DND-41 (cell line): ENCODE data around the gene NAGA.

ENCODE experiments used
- ATAC-seq: fragments of 200-7000 bp; cut with Tn5 transposase; 3 replicates; pipeline ENCODE4 v1.9.1; 2021; ENCODE audit warnings: low read depth; ENCODE audit not compliant: insufficient read depth
- DNase-seq: peaks from one replicate; pipeline ENCODE4 v3.0.0-alpha.2; 2020
- H2AFZ ChIP-seq: 2 replicates; pipeline ENCODE4 v1.6.0; 2012; ENCODE audit warnings: low read depth, low read length
- H3K27ac ChIP-seq: 2 replicates; pipeline ENCODE4 v1.5.1; 2012; ENCODE audit warnings: low read length, inconsistent platforms
- H3K27me3 ChIP-seq: fragments of 200-600 bp; sonication (generic); 2 replicates; pipeline ENCODE4 v1.6.0; 2012; ENCODE audit warnings: low read length, mild to moderate bottlenecking, inconsistent platforms; ENCODE audit not compliant: insufficient read depth, poor library complexity
- H3K36me3 ChIP-seq: 2 replicates; pipeline ENCODE4 v1.5.1; 2012; ENCODE audit warnings: low read length, inconsistent platforms; ENCODE audit not compliant: insufficient read depth
- H3K4me1 ChIP-seq: 2 replicates; pipeline ENCODE4 v1.5.1; 2012; ENCODE audit warnings: mild to moderate bottlenecking, low read length; ENCODE audit not compliant: insufficient read depth
- H3K4me2 ChIP-seq: 2 replicates; pipeline ENCODE4 v1.6.0; 2012; ENCODE audit warnings: mild to moderate bottlenecking, moderate library complexity, low read length, inconsistent platforms; ENCODE audit not compliant: insufficient read depth
- H3K4me3 ChIP-seq, 2 experiments: fragments of 200-600 bp in 1 of 2; shearing (Covaris generic) in 1 of 2; 2 replicates each; pipeline ENCODE4 v1.5.1; 2012 to 2016; ENCODE audit warnings: inconsistent platforms in 2 of 2, low read length in 2 of 2, mild to moderate bottlenecking in 2 of 2, low read depth in 1 of 2, moderate library complexity in 1 of 2
- H3K79me2 ChIP-seq: 2 replicates; pipeline ENCODE4 v1.6.0; 2012; ENCODE audit warnings: low read length, inconsistent platforms; ENCODE audit not compliant: insufficient read depth
- H3K9ac ChIP-seq: 2 replicates; pipeline ENCODE4 v1.6.0; 2012; ENCODE audit warnings: low read depth, mild to moderate bottlenecking, inconsistent platforms, low read length, moderate library complexity
- H3K9me3 ChIP-seq: 2 replicates; pipeline ENCODE4 v1.5.1; 2012; ENCODE audit warnings: low read length, moderate library complexity, mild to moderate bottlenecking, inconsistent platforms; ENCODE audit not compliant: insufficient read depth, severe bottlenecking
- H4K20me1 ChIP-seq: 2 replicates; pipeline ENCODE4 v1.6.0; 2012; ENCODE audit warnings: low read length; ENCODE audit not compliant: insufficient read depth
- EZH2 ChIP-seq: IDR thresholded peaks from 3 replicates; pipeline ENCODE4 v1.6.1; 2012; ENCODE audit warnings: borderline replicate concordance, low read depth, mild to moderate bottlenecking, moderate library complexity, low read length, inconsistent platforms; ENCODE audit not compliant: severe bottlenecking
- TF ChIP-seq, protein P1 (sequence below): IDR thresholded peaks from 2 replicates; pipeline ENCODE4 v1.5.1; 2012; ENCODE audit warnings: borderline replicate concordance, low read length, moderate library complexity, mild to moderate bottlenecking; ENCODE audit not compliant: poor library complexity, severe bottlenecking; ENCODE audit errors: extremely low read depth

NAGA gene

GRCh38 chr22:42033263-42034181, 37.1 kb downstream of the NAGA start:
- H4K20me1 ChIP-seq = no peaks in the 10 kb centered on the region
- H3K27ac ChIP-seq = no peak overlapping the region
- no peaks in the 10 kb centered on the region for H3K79me2 ChIP-seq
- H3K4me1 ChIP-seq = no peaks in the 10 kb centered on the region
- H3K27me3 ChIP-seq = no peaks in the 10 kb centered on the region
- no peak overlapping the region for H2AFZ ChIP-seq
- H3K9ac ChIP-seq = no peak overlapping the region
- DNase-seq = no peak
- no peak overlapping the region for H3K4me3 ChIP-seq
- no peaks in the 10 kb centered on the region for H3K36me3 ChIP-seq
- ATAC-seq = no peak
- no peak for TF ChIP-seq EZH2
- TF ChIP-seq, protein P1, sequence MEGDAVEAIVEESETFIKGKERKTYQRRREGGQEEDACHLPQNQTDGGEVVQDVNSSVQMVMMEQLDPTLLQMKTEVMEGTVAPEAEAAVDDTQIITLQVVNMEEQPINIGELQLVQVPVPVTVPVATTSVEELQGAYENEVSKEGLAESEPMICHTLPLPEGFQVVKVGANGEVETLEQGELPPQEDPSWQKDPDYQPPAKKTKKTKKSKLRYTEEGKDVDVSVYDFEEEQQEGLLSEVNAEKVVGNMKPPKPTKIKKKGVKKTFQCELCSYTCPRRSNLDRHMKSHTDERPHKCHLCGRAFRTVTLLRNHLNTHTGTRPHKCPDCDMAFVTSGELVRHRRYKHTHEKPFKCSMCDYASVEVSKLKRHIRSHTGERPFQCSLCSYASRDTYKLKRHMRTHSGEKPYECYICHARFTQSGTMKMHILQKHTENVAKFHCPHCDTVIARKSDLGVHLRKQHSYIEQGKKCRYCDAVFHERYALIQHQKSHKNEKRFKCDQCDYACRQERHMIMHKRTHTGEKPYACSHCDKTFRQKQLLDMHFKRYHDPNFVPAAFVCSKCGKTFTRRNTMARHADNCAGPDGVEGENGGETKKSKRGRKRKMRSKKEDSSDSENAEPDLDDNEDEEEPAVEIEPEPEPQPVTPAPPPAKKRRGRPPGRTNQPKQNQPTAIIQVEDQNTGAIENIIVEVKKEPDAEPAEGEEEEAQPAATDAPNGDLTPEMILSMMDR = no peak
- H3K9me3 ChIP-seq = peaks cover 16% of the 10 kb centered on the region
- H3K4me2 ChIP-seq = no peak overlapping the region

- TF ChIP-seq EZH2 = no peak
- TF ChIP-seq, protein P1 = no peak
- Histone ChIP-seq H3K79me2 (no peaks in the 10 kb centered on the region), H3K27me3 (no peaks in the 10 kb centered on the region), H4K20me1 (no peaks in the 10 kb centered on the region), H3K4me2 (no peak overlapping the region), H3K4me1 (no peaks in the 10 kb centered on the region), H2AFZ (no peak overlapping the region), H3K4me3 (no peak overlapping the region), H3K27ac (no peak overlapping the region), H3K36me3 (no peaks in the 10 kb centered on the region), H3K9ac (no peak overlapping the region), H3K9me3 (no peaks in the 10 kb centered on the region)
- DNase-seq (no peak), ATAC-seq (no peak)
Measured at GRCh38 chr22:42026705-42027104, 43.9 kb downstream of the NAGA start.

GRCh38 chr22:42025421-42025820, 45.2 kb downstream of the NAGA start:
- Histone ChIP-seq H3K4me1 (no peaks in the 10 kb centered on the region), H3K4me3 (no peak overlapping the region), H3K79me2 (no peaks in the 10 kb centered on the region), H3K9ac (no peak overlapping the region), H3K27ac (no peak overlapping the region), H2AFZ (no peak overlapping the region), H4K20me1 (no peaks in the 10 kb centered on the region), H3K4me2 (no peak overlapping the region), H3K27me3 (no peaks in the 10 kb centered on the region), H3K9me3 (no peaks in the 10 kb centered on the region), H3K36me3 (no peaks in the 10 kb centered on the region)
- TF ChIP-seq, protein P1 = no peak
- TF ChIP-seq EZH2 = no peak
- ATAC-seq (no peak), DNase-seq (no peak)
